GM19395 (cell line): ENCODE measurements around the gene TRIM37.
"Not testable (repeated sequence)": the region's sequence is repeated elsewhere in the genome, so short reads cannot be mapped to it uniquely, and the experiment has no call there.

Experiments used
- ATAC-seq: cut with Tn5 transposase; IDR thresholded peaks from one replicate; pipeline ENCODE4 v1.9.1; 2021; ENCODE audit warnings: mild to moderate bottlenecking, moderate library complexity; ENCODE audit not compliant: unreplicated experiment

TRIM37 gene

GRCh38 chr17:58997756-58998553 is 108.7 kb downstream of the TRIM37 start:
- ATAC-seq = no peak

GRCh38 chr17:58996968-58997367 is 109.7 kb downstream of the TRIM37 start:
- no peak for ATAC-seq

GRCh38 chr17:58995247-58995940 is 111.3 kb downstream of the TRIM37 start:
- ATAC-seq = no peak

GRCh38 chr17:58993311-58993710 is 113.4 kb downstream of the TRIM37 start:
- no peak for ATAC-seq

GRCh38 chr17:58991718-58992331 is 114.9 kb downstream of the TRIM37 start:
- no peak for ATAC-seq

GRCh38 chr17:58989629-58990028 is 117.1 kb downstream of the TRIM37 start:
- ATAC-seq = no peak

- ATAC-seq = no peak
These were observed 120.7 kb downstream of the TRIM37 start for GRCh38 chr17:58985971-58986370.

GRCh38 chr17:58985367-58985766 is 121.3 kb downstream of the TRIM37 start:
- ATAC-seq = no peak

- ATAC-seq = no peak
These were observed 124.1 kb downstream of the TRIM37 start for GRCh38 chr17:58982626-58983025.

- ATAC-seq = no peak
These were observed 125.8 kb downstream of the TRIM37 start for GRCh38 chr17:58980706-58981481.

GRCh38 chr17:58976541-58976940 is 130.1 kb downstream of the TRIM37 start:
- ATAC-seq = no peak

GRCh38 chr17:58974354-58974753 is 132.3 kb downstream of the TRIM37 start:
- no peak for ATAC-seq

GRCh38 chr17:58970609-58971450 is 135.8 kb downstream of the TRIM37 start:
- no peak for ATAC-seq

- no peak for ATAC-seq
These were observed 137.1 kb downstream of the TRIM37 start for GRCh38 chr17:58969612-58970011.

- no peak for ATAC-seq
These were observed 137.5 kb downstream of the TRIM37 start for GRCh38 chr17:58969156-58969555.

GRCh38 chr17:58968426-58969061 is 138.1 kb downstream of the TRIM37 start:
- ATAC-seq = no peak

- ATAC-seq = no peak
These were observed 140.5 kb downstream of the TRIM37 start for GRCh38 chr17:58966208-58966607.

GRCh38 chr17:58965221-58965620 is 141.5 kb downstream of the TRIM37 start:
- ATAC-seq = no peak

GRCh38 chr17:58960068-58960467 is 146.6 kb downstream of the TRIM37 start:
- ATAC-seq = no peak

GRCh38 chr17:58957725-58958073 is 149.0 kb downstream of the TRIM37 start:
- ATAC-seq = not testable (repeated sequence)
